Activated CD4-positive, alpha-beta memory T cell treated with anti-CD3 and anti-CD28 coated beads, Interleukin-2, amount 10 ng/mL, durations not matched to agents 7 days and 5 days (primary cell): ENCODE data around the gene TUT7. TPM values are rescaled to one million over a fixed set of nuclear protein-coding genes. Genes with fewer than 3 reads are reported as not detected.
"Not testable (repeated sequence)": the region's sequence is repeated elsewhere in the genome, so short reads cannot be mapped to it uniquely, and the experiment has no call there.

Source experiments
- CTCF ChIA-PET: fragments of 350-600 bp; sonication (Branson Sonifier 250); formaldehyde crosslinking; loops from one replicate; lab custom pipeline; 2021; ENCODE audit warnings: antibody characterized with exemption, inconsistent platforms; lab: Charles Lee
- POLR2A ChIA-PET: fragments of 350-600 bp; sonication (Branson Sonifier 250); formaldehyde crosslinking; loops from one replicate; lab custom pipeline; 2021; ENCODE audit warnings: antibody characterized with exemption; lab: Charles Lee
- DNase-seq: peaks from one replicate; pipeline ENCODE4 v3.0.0-alpha.2; 2020
- H3K27ac Mint-ChIP-seq: one replicate; pipeline ENCODE4 v1.8.0; 2021; ENCODE audit warnings: mild to moderate bottlenecking, mixed read lengths
- H3K27me3 Mint-ChIP-seq: one replicate; pipeline ENCODE4 v1.8.0; 2021; ENCODE audit warnings: mixed read lengths
- H3K36me3 Mint-ChIP-seq: one replicate; pipeline ENCODE4 v1.8.0; 2021; ENCODE audit warnings: low read depth, mixed read lengths
- H3K4me1 Mint-ChIP-seq: one replicate; pipeline ENCODE4 v1.8.0; 2021; ENCODE audit warnings: mixed read lengths
- H3K4me3 Mint-ChIP-seq: one replicate; pipeline ENCODE4 v1.8.0; 2021; ENCODE audit warnings: mild to moderate bottlenecking, mixed read lengths
- H3K9me3 Mint-ChIP-seq: one replicate; pipeline ENCODE4 v1.8.0; 2021; ENCODE audit warnings: mixed read lengths
- total RNA-seq, 2 experiments: library from RNA; stranded (reverse); gene quantifications; one replicate each; pipeline ENCODE4 v1.2.3, GENCODE V29; 2021

Gene TUT7
- total RNA-seq, 2 experiments from 2014 or later, result 59.3 to 63.1 TPM

GRCh38 chr9:86321373-86321772, 32.8 kb downstream of the TUT7 start:
- no peaks in the 10 kb centered on the region for H3K4me1 Mint-ChIP-seq
- no peak overlapping the region for H3K27ac Mint-ChIP-seq
- DNase-seq, result no peak
- no peak overlapping the region for H3K4me3 Mint-ChIP-seq
- peaks cover 81% of the 10 kb centered on the region for H3K36me3 Mint-ChIP-seq
- H3K9me3 Mint-ChIP-seq, result no peaks in the 10 kb centered on the region
- no peaks in the 10 kb centered on the region for H3K27me3 Mint-ChIP-seq
- ChIA-PET POLR2A (interaction anchor here (0.8 to 1.2 kb wide), 3 partner anchors 8 to 21 kb away, joined by 3 read pairs; no protein-coding TSS in a partner anchor), CTCF (interaction anchor here (1.0 kb wide), 1 partner anchor 16 kb away, joined by 3 read pairs; no protein-coding TSS in a partner anchor)

DNA sequence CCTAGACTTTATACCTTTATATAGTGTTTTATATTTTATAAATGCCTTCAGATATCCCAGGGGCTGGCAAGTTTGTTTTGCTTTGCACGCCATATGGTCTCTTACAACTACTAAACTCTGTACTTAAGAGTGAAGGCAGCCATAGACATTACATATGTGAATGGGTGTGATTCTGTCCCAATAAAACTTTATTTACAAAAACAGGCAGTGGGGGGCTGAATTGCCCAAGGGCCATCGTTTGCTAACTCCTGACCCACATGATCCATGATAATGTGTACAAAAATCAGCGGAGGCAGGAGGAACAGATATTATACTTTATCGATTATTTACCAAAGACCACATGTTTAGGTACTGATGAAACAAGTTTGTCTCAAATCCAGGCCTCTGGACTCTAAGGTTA, 36.0 kb downstream of the TUT7 start:
- H3K9me3 Mint-ChIP-seq, result no peaks in the 10 kb centered on the region
- CTCF ChIA-PET, result no interaction called here
- peaks cover 81% of the 10 kb centered on the region for H3K36me3 Mint-ChIP-seq
- POLR2A ChIA-PET, result no interaction called here
- H3K27ac Mint-ChIP-seq, result no peak overlapping the region
- no peak for DNase-seq
- no peaks in the 10 kb centered on the region for H3K27me3 Mint-ChIP-seq
- H3K4me1 Mint-ChIP-seq, result peaks cover 17% of the 10 kb centered on the region
- H3K4me3 Mint-ChIP-seq, result no peak overlapping the region

GRCh38 chr9:86315078-86315477, 39.1 kb downstream of the TUT7 start:
- POLR2A ChIA-PET, result no interaction called here
- CTCF ChIA-PET, result no interaction called here
- Mint-ChIP-seq H3K4me3 (no peak overlapping the region), H3K36me3 (peaks cover 84% of the 10 kb centered on the region), H3K27me3 (no peaks in the 10 kb centered on the region), H3K9me3 (no peaks in the 10 kb centered on the region), H3K4me1 (peaks cover 19% of the 10 kb centered on the region), H3K27ac (peak overlapping the region; percentile 12)
- no peak for DNase-seq

- H3K27me3 Mint-ChIP-seq, CTCF ChIA-PET, H3K27ac Mint-ChIP-seq, DNase-seq, H3K4me3 Mint-ChIP-seq, H3K9me3 Mint-ChIP-seq: not testable (repeated sequence)
- H3K4me1 Mint-ChIP-seq, result peaks cover 19% of the 10 kb centered on the region
- POLR2A ChIA-PET, result interaction anchor here (1.2 to 1.7 kb wide), 3 partner anchors 10 to 20 kb away, joined by 3 to 5 read pairs (median 4); no protein-coding TSS in a partner anchor
- peaks cover 83% of the 10 kb centered on the region for H3K36me3 Mint-ChIP-seq
These were observed 41.3 kb downstream of the TUT7 start for GRCh38 chr9:86312959-86313358.

DNA sequence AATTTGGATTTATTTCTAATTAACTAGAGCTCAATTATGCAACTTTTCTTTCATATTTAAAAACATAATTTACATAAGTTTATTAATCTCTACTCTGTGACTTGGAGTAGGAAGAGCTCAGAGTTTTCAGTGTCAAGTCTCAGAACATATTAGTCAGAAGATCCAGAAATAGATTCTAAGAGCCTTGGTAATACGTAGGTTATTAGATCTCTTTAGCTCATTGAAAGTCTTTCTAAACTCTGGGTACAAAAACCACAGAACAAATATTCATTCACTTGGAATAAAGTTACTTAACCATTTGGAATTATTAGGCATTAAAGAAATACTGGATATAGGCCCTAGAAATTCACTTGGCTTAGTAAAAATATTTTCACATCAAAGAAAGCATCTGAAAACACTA, 45.5 kb downstream of the TUT7 start:
- CTCF ChIA-PET, result interaction anchor here (1.1 to 1.3 kb wide), 2 partner anchors 9 to 32 kb away, joined by 3 to 4 read pairs; no protein-coding TSS in a partner anchor
- Mint-ChIP-seq H3K9me3 (no peaks in the 10 kb centered on the region), H3K27ac (no peak overlapping the region), H3K4me1 (peaks cover 25% of the 10 kb centered on the region), H3K4me3 (no peak overlapping the region), H3K36me3 (peaks cover 75% of the 10 kb centered on the region), H3K27me3 (no peaks in the 10 kb centered on the region)
- no peak for DNase-seq
- POLR2A ChIA-PET, result interaction anchor here (1.2 to 2.0 kb wide), 2 partner anchors 10 to 26 kb away, joined by 3 to 6 read pairs; partner anchors contain the start of gene ISCA1

DNA sequence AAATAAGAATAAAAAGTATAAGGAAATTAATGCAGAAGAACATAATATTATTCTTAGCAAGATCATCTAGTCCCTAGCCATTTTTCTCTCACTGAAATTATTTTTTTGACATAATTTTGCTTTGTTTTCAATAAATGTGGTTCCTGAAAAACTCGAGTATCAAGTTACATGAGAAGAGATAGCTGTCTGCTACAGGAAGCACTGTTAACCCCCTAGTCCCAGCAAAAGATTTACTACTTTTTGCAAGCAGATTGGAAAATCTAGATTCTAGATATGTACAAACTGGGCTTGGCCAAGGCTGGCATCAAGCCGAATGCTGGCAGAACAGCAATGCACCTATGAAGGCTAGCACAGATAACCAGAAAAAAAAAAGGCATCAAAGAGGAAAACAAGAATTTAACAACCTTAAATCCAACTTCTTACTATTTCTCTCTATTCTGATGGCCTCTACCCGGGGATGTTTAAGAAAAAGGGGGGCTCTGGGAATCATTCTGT, 49.9 kb downstream of the TUT7 start:
- Mint-ChIP-seq H3K9me3 (no peaks in the 10 kb centered on the region), H3K27me3 (no peaks in the 10 kb centered on the region), H3K36me3 (peaks cover 63% of the 10 kb centered on the region), H3K4me1 (peaks cover 42% of the 10 kb centered on the region), H3K27ac (peak overlapping the region; percentile 69), H3K4me3 (no peak overlapping the region)
- ChIA-PET CTCF (no interaction called here), POLR2A (interaction anchor here (1.0 to 2.2 kb wide), 2 partner anchors 22 to 49 kb away, joined by 3 to 13 read pairs; partner anchors contain the start of gene ISCA1)
- DNase-seq, result no peak

DNA sequence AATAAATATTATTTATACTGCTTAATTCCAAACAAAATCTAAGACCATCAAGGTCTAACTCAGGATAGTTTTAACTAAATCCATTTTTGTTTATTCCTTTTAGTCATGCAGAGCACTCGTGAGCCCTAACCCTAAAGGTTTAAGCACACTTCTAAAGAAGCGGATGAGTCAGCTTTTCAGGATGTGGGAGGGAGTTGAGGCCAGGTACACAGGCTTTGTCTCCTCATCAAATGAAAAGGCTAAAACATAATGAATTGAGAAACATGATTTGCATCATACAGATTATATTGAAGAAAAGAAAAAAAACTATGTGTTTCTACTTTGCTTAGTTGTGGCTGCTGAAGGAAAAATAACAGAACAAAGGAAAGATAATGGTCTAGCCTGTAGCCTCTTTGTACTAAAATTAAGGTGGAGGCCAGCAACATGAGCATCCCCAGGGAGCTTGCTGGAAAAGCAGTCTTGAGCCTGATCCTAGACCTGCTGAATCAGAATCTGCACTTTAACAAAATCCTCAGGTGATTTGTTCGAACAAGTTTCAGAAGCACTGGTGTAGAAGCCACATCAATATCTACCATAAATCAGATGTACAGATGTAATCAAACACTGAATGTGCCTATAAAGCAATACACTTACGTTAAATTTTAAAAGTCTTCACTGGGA, 50.8 kb downstream of the TUT7 start:
- ChIA-PET CTCF (no interaction called here), POLR2A (interaction anchor here (1.0 to 2.2 kb wide), 3 partner anchors 21 to 50 kb away, joined by 3 to 13 read pairs (median 3); partner anchors contain the start of gene ISCA1)
- Mint-ChIP-seq H3K9me3 (no peaks in the 10 kb centered on the region), H3K36me3 (peaks cover 67% of the 10 kb centered on the region), H3K4me1 (peaks cover 50% of the 10 kb centered on the region), H3K4me3 (peak overlapping the region; percentile 2), H3K27ac (peak overlapping the region; percentile 90), H3K27me3 (no peaks in the 10 kb centered on the region)
- peak; percentile 62 for DNase-seq

GRCh38 chr9:86301686-86302085, 52.5 kb downstream of the TUT7 start:
- no peak for DNase-seq
- Mint-ChIP-seq H3K4me1 (peaks cover 59% of the 10 kb centered on the region), H3K4me3 (no peak overlapping the region), H3K9me3 (no peaks in the 10 kb centered on the region), H3K27me3 (no peaks in the 10 kb centered on the region), H3K36me3 (peaks cover 71% of the 10 kb centered on the region), H3K27ac (no peak overlapping the region)
- POLR2A ChIA-PET, result interaction anchor here (0.6 to 4.1 kb wide), 3 partner anchors 19 to 225 kb away, joined by 3 to 27 read pairs (median 13); partner anchors contain the start of gene ISCA1
- CTCF ChIA-PET, result no interaction called here

DNA sequence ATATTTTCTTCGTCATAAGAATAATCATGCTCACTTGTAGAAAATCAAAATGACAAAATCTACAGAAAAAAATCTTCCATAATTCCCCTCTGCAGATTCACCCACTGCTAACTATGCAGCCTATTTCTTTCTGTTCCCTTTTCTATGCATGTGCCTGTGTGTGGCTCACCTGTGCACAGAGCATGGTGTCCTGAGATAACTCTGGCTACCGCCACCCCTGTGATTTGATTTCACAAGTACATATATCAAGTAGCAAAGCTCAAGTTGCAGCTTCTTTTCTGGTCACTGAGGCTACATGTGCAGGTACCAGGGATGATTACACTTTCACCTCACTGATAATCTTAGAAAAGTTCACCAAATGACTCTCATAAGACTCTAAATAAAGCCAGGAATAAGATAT, 53.5 kb downstream of the TUT7 start:
- Mint-ChIP-seq H3K27me3 (no peaks in the 10 kb centered on the region), H3K9me3 (no peaks in the 10 kb centered on the region), H3K4me1 (peaks cover 57% of the 10 kb centered on the region), H3K27ac (no peak overlapping the region), H3K4me3 (no peak overlapping the region), H3K36me3 (peaks cover 77% of the 10 kb centered on the region)
- ChIA-PET POLR2A (interaction anchor here (0.8 to 4.1 kb wide), 2 partner anchors 18 to 38 kb away, joined by 5 to 27 read pairs; partner anchors contain the start of gene ISCA1), CTCF (no interaction called here)
- no peak for DNase-seq

GRCh38 chr9:86298873-86299272, 55.3 kb downstream of the TUT7 start:
- ChIA-PET POLR2A (interaction anchor here (0.8 to 4.1 kb wide), 3 partner anchors 10 to 40 kb away, joined by 3 to 27 read pairs (median 5); partner anchors contain the start of gene ISCA1), CTCF (interaction anchor here (1.2 kb wide), 1 partner anchor 43 kb away, joined by 4 read pairs; no protein-coding TSS in a partner anchor)
- Mint-ChIP-seq H3K4me1 (peaks cover 42% of the 10 kb centered on the region), H3K4me3 (no peak overlapping the region), H3K27ac (peak overlapping the region; percentile 52), H3K36me3 (peaks cover 71% of the 10 kb centered on the region), H3K9me3 (no peaks in the 10 kb centered on the region), H3K27me3 (no peaks in the 10 kb centered on the region)
- DNase-seq, result no peak

- peaks cover 37% of the 10 kb centered on the region for H3K36me3 Mint-ChIP-seq
- POLR2A ChIA-PET, H3K4me3 Mint-ChIP-seq, H3K27me3 Mint-ChIP-seq, DNase-seq, H3K4me1 Mint-ChIP-seq, H3K27ac Mint-ChIP-seq, CTCF ChIA-PET, H3K9me3 Mint-ChIP-seq: not testable (repeated sequence)
These were observed 63.9 kb downstream of the TUT7 start for GRCh38 chr9:86290341-86290740.

GRCh38 chr9:86288499-86289198, 65.6 kb downstream of the TUT7 start:
- DNase-seq, result no peak
- H3K36me3 Mint-ChIP-seq, result peaks cover 29% of the 10 kb centered on the region
- no peak overlapping the region for H3K27ac Mint-ChIP-seq
- ChIA-PET POLR2A (no interaction called here), CTCF (no interaction called here)
- H3K9me3 Mint-ChIP-seq, result no peaks in the 10 kb centered on the region
- no peaks in the 10 kb centered on the region for H3K27me3 Mint-ChIP-seq
- H3K4me1 Mint-ChIP-seq, result peaks cover 7% of the 10 kb centered on the region
- no peak overlapping the region for H3K4me3 Mint-ChIP-seq

DNA sequence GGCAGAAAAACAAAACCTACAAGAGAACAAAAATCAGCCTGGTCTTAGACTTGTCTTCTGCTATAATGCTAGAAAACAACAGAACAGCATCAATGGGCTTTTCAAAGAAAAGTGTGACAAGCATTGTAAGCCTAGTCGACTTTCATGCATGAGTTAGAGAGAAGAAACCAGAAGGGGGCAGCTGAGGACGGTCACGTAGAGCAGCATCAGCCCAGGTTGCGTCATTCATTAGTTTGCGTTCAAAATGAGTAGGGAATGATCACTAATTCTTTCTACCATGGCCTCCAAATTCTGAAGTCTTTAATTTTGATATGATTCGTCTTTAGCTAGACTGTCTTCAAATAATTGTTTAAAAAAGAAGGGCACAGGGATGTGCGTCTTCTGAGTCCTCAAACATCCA, 67.2 kb downstream of the TUT7 start:
- peaks cover 21% of the 10 kb centered on the region for H3K36me3 Mint-ChIP-seq
- DNase-seq, result no peak
- H3K9me3 Mint-ChIP-seq, result no peaks in the 10 kb centered on the region
- ChIA-PET CTCF (no interaction called here), POLR2A (no interaction called here)
- H3K27ac Mint-ChIP-seq, result no peak overlapping the region
- peaks cover 17% of the 10 kb centered on the region for H3K4me1 Mint-ChIP-seq
- H3K27me3 Mint-ChIP-seq, result no peaks in the 10 kb centered on the region
- no peak overlapping the region for H3K4me3 Mint-ChIP-seq
